NCI-H226 (cell line): ENCODE data around the gene USP38.
"Not testable (repeated sequence)": the region's sequence is repeated elsewhere in the genome, so short reads cannot be mapped to it uniquely, and the experiment has no call there.

Experiments
- DNase-seq: peaks from one replicate; pipeline ENCODE4 v3.0.0-alpha.2; 2015

Gene USP38

DNA sequence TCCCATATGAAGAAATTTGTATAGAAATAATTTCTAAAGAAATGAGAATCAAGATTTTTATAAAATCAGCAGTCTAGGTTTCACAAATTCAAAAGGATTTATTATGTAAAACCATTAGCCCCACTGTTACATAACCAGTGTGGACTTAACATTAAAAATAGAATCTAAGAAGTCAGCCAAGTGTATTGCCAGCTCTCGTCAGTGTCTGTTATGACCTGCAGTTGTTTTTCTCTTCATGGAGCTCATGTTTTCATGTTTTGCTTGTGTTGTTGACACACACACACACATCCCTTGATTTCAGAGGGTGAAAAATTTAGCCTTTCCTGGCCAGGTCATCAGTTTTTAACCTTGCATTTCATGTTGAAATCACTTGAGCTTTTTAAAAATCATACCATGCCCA is 39.5 kb downstream of the USP38 start:
- DNase-seq: no peak

- DNase-seq: no peak
Measured at GRCh38 chr4:143225167-143225566, 40.5 kb downstream of the USP38 start.

GRCh38 chr4:143230683-143231082 is 46.0 kb downstream of the USP38 start:
- no peak for DNase-seq

GRCh38 chr4:143232277-143232676 is 47.6 kb downstream of the USP38 start:
- no peak for DNase-seq

- no peak for DNase-seq
Measured at GRCh38 chr4:143234153-143234552, 49.4 kb downstream of the USP38 start.

- not testable (repeated sequence) for DNase-seq
Measured at GRCh38 chr4:143237195-143237594, 52.5 kb downstream of the USP38 start.

GRCh38 chr4:143240939-143241679 is 56.4 kb downstream of the USP38 start:
- no peak for DNase-seq

- DNase-seq: no peak
Measured at GRCh38 chr4:143241892-143242291, 57.2 kb downstream of the USP38 start.

DNA sequence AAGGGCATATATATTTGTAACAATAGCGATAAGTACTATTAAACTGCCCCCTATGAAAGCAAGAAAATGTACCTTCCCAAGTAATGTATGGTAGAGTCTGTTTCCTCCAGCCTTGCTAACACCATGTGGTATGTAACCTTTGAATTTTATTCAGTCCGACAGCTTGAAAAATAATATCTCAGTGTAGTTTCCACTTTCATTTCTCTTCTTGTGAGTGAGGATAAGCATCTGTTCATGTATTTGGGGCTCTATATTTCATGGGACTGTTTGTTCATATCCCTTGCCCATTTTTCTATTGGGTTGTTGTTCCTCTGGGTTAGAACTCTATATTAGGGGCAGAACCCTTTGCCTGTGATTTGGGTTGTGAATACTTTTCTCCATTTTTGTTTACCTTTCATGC is 58.3 kb downstream of the USP38 start:
- no peak for DNase-seq

- DNase-seq: no peak
Measured at GRCh38 chr4:143246977-143247376, 62.3 kb downstream of the USP38 start.

GRCh38 chr4:143247866-143248265 is 63.1 kb downstream of the USP38 start:
- DNase-seq: no peak

- no peak for DNase-seq
Measured at GRCh38 chr4:143248827-143249226, 64.1 kb downstream of the USP38 start.

- DNase-seq: no peak
Measured at GRCh38 chr4:143250617-143251016, 65.9 kb downstream of the USP38 start.

GRCh38 chr4:143251348-143251747 is 66.6 kb downstream of the USP38 start:
- no peak for DNase-seq

- DNase-seq: peak; percentile 49
Measured at GRCh38 chr4:143251779-143252178, 67.1 kb downstream of the USP38 start.

GRCh38 chr4:143252478-143252877 is 67.8 kb downstream of the USP38 start:
- no peak for DNase-seq

DNA sequence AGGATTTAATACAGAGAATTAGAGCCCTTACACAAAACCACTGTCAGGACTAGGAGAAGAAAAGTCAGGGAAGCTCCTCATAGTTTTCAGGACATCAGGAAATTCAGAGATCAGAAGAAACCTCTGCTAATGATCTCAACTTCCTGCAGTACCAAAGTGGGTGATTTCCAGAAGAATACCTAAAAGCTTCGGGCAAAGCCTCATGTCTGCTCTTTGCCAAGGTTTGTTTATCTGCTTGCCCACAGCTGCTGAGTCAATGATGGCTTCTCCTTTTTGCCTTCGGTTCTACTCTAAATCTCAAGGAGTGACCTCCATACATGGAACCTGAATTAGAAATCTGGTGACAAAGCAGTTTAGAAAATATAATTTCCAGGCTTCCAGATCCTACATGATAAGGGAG is 68.4 kb downstream of the USP38 start:
- DNase-seq: peak; percentile 46

DNA sequence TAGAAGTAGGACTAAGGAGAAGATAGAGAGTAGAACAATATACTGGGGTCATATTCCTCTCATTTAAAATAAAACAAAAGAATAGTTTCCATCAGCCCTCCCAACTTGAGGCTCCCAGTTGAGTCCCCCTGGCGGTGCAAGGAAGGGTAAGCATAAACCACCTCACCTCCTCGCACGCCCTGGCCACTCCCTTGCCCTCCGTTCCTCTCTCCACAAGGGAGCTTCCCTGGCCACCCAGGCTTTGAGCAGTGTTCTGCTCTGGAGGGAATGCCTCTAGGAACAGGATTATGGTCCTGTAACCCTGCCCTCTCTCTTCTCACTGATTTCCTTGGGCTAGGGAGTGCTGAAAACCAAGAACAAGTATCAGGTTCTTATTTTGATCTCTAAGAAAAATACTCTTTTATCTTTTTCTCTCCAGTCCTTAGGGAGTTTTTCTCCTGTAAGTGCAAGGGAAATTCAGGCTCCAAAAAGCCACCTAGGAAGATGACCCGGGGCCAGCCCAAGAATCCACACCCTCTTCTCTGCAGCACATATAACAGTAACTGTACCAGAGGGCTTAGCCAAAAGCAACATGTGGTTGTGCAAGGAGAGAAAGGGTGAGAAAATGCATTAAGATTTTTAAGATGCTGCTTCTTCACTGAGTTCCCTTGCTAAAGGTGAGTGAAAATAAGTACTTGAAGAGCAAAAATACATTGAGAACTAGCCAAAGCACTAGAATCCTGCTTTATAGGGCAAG is 69.9 kb downstream of the USP38 start:
- no peak for DNase-seq

GRCh38 chr4:143256456-143256855 is 71.7 kb downstream of the USP38 start:
- DNase-seq: no peak

DNA sequence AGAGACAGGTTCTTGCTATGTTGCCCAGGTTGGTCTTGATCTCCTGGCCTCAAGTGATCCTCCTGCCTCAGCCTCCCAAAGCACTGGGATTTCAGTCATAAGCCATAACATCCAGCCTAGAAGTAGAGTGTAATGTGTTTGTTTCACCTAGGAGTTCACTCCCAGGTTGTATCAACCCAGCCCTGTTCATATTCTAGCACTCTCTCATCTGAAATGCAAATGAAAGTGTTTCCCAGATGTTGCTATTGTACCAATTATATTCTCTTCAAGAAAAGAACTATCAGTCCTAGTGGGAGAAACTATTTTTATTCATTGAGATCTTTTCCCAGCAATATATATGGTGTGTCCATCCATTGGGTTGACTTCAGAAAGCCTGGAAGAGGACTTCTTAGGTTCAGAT is 72.6 kb downstream of the USP38 start:
- DNase-seq: no peak

DNA sequence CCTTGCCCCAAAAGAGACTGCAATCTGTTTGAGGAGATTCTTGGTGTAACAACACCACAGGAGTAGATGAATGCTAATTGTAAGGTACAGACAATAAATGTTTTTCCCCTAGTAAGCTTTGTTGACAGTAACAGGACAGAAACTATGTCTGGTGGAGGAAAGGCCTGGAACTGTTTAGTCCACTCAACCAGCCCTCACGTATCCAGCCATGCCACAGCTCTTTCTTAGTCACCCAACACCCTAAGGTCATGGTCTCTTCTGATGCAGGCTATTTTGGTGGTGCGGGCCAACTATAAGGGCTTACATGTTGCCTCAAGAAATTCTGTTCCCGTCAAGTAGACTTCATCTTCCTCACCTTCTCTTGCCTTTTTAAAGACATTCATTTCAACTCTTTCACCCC is 76.0 kb downstream of the USP38 start:
- DNase-seq: no peak

DNA sequence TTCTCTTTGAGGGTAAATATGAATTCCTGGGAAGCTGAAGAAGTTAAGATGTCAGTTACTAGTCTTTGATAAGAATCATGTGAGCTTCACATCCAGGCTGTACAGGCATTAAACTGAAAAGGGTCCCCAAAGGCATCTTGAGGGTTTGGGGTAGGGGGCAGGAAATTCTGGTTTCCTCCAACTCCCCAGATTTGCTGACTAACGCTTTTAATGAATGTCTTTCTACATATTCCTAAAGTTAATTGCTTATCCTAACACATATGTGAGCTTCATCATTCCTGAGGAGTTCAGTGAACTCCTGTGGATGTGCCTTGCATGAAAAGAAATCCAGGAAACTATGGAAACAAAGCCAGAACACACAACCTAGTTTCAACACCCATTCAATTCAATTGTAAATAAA is 78.1 kb downstream of the USP38 start:
- no peak for DNase-seq

DNA sequence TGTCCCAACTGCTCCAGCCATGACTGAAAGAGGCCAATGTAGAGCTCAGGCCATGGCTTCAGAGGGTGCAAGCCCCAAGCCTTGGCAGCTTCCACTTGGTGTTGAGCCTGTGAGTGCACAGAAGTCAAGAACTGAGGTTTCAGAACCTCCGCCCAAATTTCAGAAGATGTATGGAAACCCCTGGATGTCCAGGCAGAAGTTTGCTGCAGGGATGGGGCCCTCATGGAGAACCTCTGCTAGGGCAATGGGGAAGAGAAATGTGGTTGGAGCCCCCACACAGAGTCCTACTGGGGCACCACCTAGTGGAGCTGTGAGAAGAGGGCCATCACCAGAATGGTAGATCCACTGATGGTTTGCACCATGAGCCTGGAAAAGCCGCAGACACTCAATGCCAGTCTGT is 83.0 kb downstream of the USP38 start:
- not testable (repeated sequence) for DNase-seq

DNA sequence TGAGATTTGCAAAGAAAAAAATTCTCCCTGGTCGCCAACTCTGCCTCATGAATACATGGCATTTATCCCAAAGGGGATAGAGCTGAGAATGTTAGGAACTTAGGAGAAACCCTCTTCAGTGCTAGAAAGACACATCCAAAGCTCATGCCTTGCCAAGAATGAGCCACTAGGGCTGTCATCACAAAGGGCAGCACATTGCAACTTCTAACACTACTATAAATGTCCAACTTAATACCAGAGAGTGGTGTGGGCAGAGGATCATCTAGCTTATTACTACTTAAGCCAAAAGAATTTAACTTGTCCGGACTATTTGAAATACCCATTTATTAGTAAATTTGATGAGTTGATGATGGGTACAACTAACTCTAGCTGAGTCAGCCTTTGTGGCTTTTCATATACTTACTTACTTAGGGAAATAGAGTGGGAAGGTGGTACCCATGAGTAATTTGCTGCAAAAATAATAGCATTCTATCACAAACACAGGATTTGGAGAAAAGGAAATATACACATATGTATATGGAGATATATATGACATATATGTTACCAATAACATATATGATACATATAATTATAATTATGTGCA is 85.6 kb downstream of the USP38 start:
- no peak for DNase-seq
